Heart left ventricle (tissue), 13 donors: ENCODE measurements around the gene DVL1.

Experiments
- POLR2A ChIP-seq, 2 donors: fragments of 450-650 bp; IDR thresholded peaks; one replicate each; pipeline ENCODE4 v1.6.1; 2017; ENCODE audit warnings: antibody characterized with exemption in 2 of 2, mild to moderate bottlenecking in 2 of 2, moderate library complexity in 2 of 2
- TF ChIP-seq, protein P1 (sequence below), 12 donors: fragments of 200-600 bp; sonication (generic) in 4 of 12; IDR thresholded peaks; one replicate each; pipeline versions ENCODE4 v1.5.0 to v1.8.0; 2018 to 2022; ENCODE audit warnings: antibody characterized with exemption in 12 of 12, mild to moderate bottlenecking in 5 of 12
- donor health status: ischemic (EF 13 %, LVEDD 7.1; RV severe dilation, severe dysfunction).
- donor health status: DM: no; HTN: yes; CAD: no.
- donor health status: DM: no; HTN: no; CAD: no.
- donor health status: ischemic (EF 25% LVEDD 6.9; RV normal size, moderate dysfunction).
- donor health status: ischemic (EF 25% LVEDD 5.7; RV mildly dilated, moderate dysfunction).
- donor health status: ischemic (EF 35%, LVEDD 5.7; RV mildly dilated, moderate dysfunction).
- donor health status: nonischemic (EF 11% LVEDD 7.7; RV severe dilation, severe dysfunction).
- donor health status: DM: yes; HTN: yes; CAD: no.
- donor health status: PGD.
- donor health status: ischemic (EF 29% LVEDD 5.4; RV normal size, mild dysfunction).
- donor health status: nonischemic (EF 23%, LVEDD 6.1; RV moderate dilation, normal function).

DNA sequence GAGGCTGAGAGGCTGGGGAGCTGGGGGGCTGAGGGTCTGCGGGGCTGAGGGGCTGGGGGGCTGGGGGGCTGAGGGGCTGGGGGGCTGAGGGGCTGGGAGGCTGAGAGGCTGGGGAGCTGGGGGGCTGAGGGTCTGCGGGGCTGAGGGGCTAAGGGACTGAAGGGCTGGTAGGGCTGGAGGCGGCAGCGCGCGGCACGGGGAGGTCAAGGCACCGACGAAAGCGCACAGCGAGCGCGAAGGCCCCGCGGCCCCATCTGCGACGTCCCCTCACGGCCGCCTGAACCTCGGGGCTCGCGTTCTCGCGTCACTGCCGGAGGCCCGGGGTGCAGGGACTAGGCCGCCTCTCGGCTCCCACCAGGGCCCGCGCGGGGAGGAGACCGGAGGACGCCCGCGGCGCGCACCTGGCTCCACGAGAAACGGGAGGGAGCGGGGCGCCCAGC lies 25.1 kb downstream of the DVL1 start:
- TF ChIP-seq, protein P1, sequence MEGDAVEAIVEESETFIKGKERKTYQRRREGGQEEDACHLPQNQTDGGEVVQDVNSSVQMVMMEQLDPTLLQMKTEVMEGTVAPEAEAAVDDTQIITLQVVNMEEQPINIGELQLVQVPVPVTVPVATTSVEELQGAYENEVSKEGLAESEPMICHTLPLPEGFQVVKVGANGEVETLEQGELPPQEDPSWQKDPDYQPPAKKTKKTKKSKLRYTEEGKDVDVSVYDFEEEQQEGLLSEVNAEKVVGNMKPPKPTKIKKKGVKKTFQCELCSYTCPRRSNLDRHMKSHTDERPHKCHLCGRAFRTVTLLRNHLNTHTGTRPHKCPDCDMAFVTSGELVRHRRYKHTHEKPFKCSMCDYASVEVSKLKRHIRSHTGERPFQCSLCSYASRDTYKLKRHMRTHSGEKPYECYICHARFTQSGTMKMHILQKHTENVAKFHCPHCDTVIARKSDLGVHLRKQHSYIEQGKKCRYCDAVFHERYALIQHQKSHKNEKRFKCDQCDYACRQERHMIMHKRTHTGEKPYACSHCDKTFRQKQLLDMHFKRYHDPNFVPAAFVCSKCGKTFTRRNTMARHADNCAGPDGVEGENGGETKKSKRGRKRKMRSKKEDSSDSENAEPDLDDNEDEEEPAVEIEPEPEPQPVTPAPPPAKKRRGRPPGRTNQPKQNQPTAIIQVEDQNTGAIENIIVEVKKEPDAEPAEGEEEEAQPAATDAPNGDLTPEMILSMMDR (IDR thresholded peaks at IDR 0.05), result no peak
- no peak for TF ChIP-seq POLR2A (IDR thresholded peaks at IDR 0.05)
